GM12878 (cell line): Measurements from ENCODE around the gene AFTPH. TPM values are rescaled to one million over a fixed set of nuclear protein-coding genes. Genes with fewer than 3 reads are reported as not detected.

Experiments
- ATAC-seq: fragments of 200-7000 bp; cut with Tn5 transposase; 3 replicates; pipeline ENCODE4 v1.9.1; 2020; ENCODE audit warnings: mild to moderate bottlenecking, moderate library complexity
- BruUV-seq: library from RNA; stranded (reverse); fragments of 400-500 nt; replicated peaks from 2 replicates; lab custom pipeline; 2021; lab: Mats Ljungman, UMichigan
- CTCF ChIA-PET: fragments of 300-600 bp; sonication (Branson Sonifier 250); formaldehyde crosslinking; extraction: SDS; loops from one replicate; lab custom pipeline; 2021; ENCODE audit warnings: inconsistent platforms; lab: Yijun Ruan, JAX
- POLR2A ChIA-PET: fragments of 350-600 bp; formaldehyde crosslinking; extraction: SDS; loops from one replicate; lab custom pipeline; 2021; ENCODE audit warnings: inconsistent platforms; lab: Charles Lee
- RAD21 ChIA-PET: fragments of 300-600 bp; sonication (Branson Sonifier 250); formaldehyde crosslinking; loops from one replicate; lab custom pipeline; 2023; ENCODE audit warnings: antibody characterized with exemption; ENCODE audit not compliant: unreplicated experiment; lab: Charles Lee
- SMC1A ChIA-PET: fragments of 300-600 bp; sonication (Branson Sonifier 250); formaldehyde crosslinking; loops from one replicate; lab custom pipeline; 2023; ENCODE audit not compliant: unreplicated experiment, uncharacterized antibody; lab: Charles Lee
- DNase-seq: peaks from one replicate; pipeline ENCODE4 v3.0.0-alpha.2; 2011; ENCODE audit warnings: low read depth, low spot score
- FAIRE-seq: peaks from 3 replicates; lab custom pipeline; 2011; peaks lifted over from hg19 to GRCh38; lab: Jason Lieb, UNC
- H2AFZ ChIP-seq: 2 replicates; pipeline ENCODE4 v1.6.0; 2011; ENCODE audit warnings: low read depth, low read length, control low read depth; ENCODE audit not compliant: control insufficient read depth
- H3K27ac ChIP-seq: 2 replicates; pipeline ENCODE4 v1.5.1; 2011; ENCODE audit warnings: control low read depth; ENCODE audit not compliant: control insufficient read depth, insufficient read depth
- H3K27me3 ChIP-seq, 2 experiments: replicated peaks in 1 of 2; 2 replicates each; pipeline versions ENCODE4 v1.6.0 to v1.6.1; 2011; ENCODE audit warnings: low read length in 1 of 2; ENCODE audit not compliant: control insufficient read depth in 2 of 2, insufficient read depth in 2 of 2
- H3K36me3 ChIP-seq, 2 experiments: 2 replicates each; pipeline ENCODE4 v1.5.1; 2011; ENCODE audit warnings: low read length in 1 of 2; ENCODE audit not compliant: control insufficient read depth in 2 of 2, insufficient read depth in 2 of 2
- H3K4me1 ChIP-seq: 2 replicates; pipeline ENCODE4 v1.6.1; 2011; ENCODE audit warnings: mild to moderate bottlenecking, low read length, moderate library complexity, mixed read lengths; ENCODE audit not compliant: control insufficient read depth, insufficient read depth
- H3K4me2 ChIP-seq: 2 replicates; pipeline ENCODE4 v1.6.0; 2011; ENCODE audit warnings: control low read depth; ENCODE audit not compliant: control insufficient read depth, insufficient read depth
- H3K4me3 ChIP-seq: fragments of 200-600 bp; sonication (generic); 2 replicates; pipeline ENCODE4 v1.5.1; 2016
- H3K79me2 ChIP-seq: 2 replicates; pipeline ENCODE4 v1.6.0; 2011; ENCODE audit warnings: low read length; ENCODE audit not compliant: control insufficient read depth, insufficient read depth
- H3K9ac ChIP-seq: 2 replicates; pipeline ENCODE4 v1.8.0; 2011; ENCODE audit warnings: low read length, control low read depth, mixed read lengths; ENCODE audit not compliant: control insufficient read depth, insufficient read depth
- H3K9me3 ChIP-seq: replicated peaks from 3 replicates; pipeline ENCODE4 v1.5.1; 2011; ENCODE audit warnings: mild to moderate bottlenecking, low read length; ENCODE audit not compliant: control insufficient read depth, insufficient read depth
- H4K20me1 ChIP-seq: 2 replicates; pipeline ENCODE4 v1.6.0; 2011; ENCODE audit not compliant: control insufficient read depth, insufficient read depth
- CHD2 ChIP-seq: IDR thresholded peaks from 2 replicates; pipeline ENCODE4 v1.6.1; 2011; ENCODE audit warnings: low read depth, low read length, improper control_type of control experiment, borderline replicate concordance
- CREM ChIP-seq: IDR thresholded peaks from 2 replicates; pipeline ENCODE4 v1.6.1; 2014; ENCODE audit warnings: antibody characterized with exemption, low read depth
- CTCF ChIP-seq, 3 experiments: IDR thresholded peaks in 2 of 3; conservative IDR thresholded peaks in 1 of 3; 2 replicates each; pipeline ENCODE4 v1.5.1; 2011; ENCODE audit warnings: low read depth in 3 of 3, low read length in 3 of 3, mild to moderate bottlenecking in 3 of 3, control low read depth in 2 of 3, moderate library complexity in 2 of 3, inconsistent platforms in 1 of 3, mixed read lengths in 1 of 3; ENCODE audit not compliant: control insufficient read depth in 2 of 3, insufficient read depth in 1 of 3; ENCODE audit errors: extremely low read depth in 1 of 3
- EED ChIP-seq: sonication (generic); IDR thresholded peaks from 2 replicates; pipeline ENCODE4 v1.6.1; 2016; ENCODE audit warnings: antibody characterized with exemption, low read depth
- HDGF ChIP-seq: fragments of 450-650 bp; IDR thresholded peaks from 2 replicates; pipeline ENCODE4 v1.6.1; 2016; ENCODE audit warnings: antibody characterized with exemption
- KLF5 ChIP-seq: fragments of 450-650 bp; IDR thresholded peaks from 2 replicates; pipeline ENCODE4 v1.6.1; 2014; ENCODE audit warnings: mild to moderate bottlenecking; ENCODE audit not compliant: partially characterized antibody
- MTA2 ChIP-seq: fragments of 450-650 bp; IDR thresholded peaks from 2 replicates; pipeline ENCODE4 v1.6.1; 2016; ENCODE audit warnings: low read depth, mild to moderate bottlenecking, moderate library complexity
- PML ChIP-seq: IDR thresholded peaks from 2 replicates; pipeline ENCODE4 v1.6.1; 2012; ENCODE audit warnings: low read length, inconsistent platforms
- RAD21 ChIP-seq: IDR thresholded peaks from 2 replicates; pipeline ENCODE4 v1.6.1; 2011; ENCODE audit warnings: mild to moderate bottlenecking, low read depth, low read length, moderate library complexity; ENCODE audit not compliant: insufficient read depth
- RB1 ChIP-seq: fragments of 450-650 bp; formaldehyde crosslinking; IDR thresholded peaks from 2 replicates; pipeline ENCODE4 v1.6.1; 2017; ENCODE audit warnings: mild to moderate bottlenecking, borderline replicate concordance
- RCOR1 ChIP-seq: conservative IDR thresholded peaks from 2 replicates; pipeline ENCODE4 v1.6.1; 2012; ENCODE audit warnings: low read depth, low read length, improper control_type of control experiment
- RFX5 ChIP-seq: IDR thresholded peaks from 2 replicates; pipeline ENCODE4 v1.6.1; 2011; ENCODE audit warnings: low read depth, low read length, improper control_type of control experiment
- RUNX3 ChIP-seq: IDR thresholded peaks from 2 replicates; pipeline ENCODE4 v1.6.1; 2012; ENCODE audit warnings: low read length, inconsistent platforms
- SMARCA5 ChIP-seq: fragments of 450-650 bp; IDR thresholded peaks from 2 replicates; pipeline ENCODE4 v1.6.1; 2017; ENCODE audit warnings: mild to moderate bottlenecking
- SMC3 ChIP-seq: IDR thresholded peaks from 2 replicates; pipeline ENCODE4 v1.6.1; 2011; ENCODE audit warnings: low read length, improper control_type of control experiment, borderline replicate concordance
- STAT1 ChIP-seq: fragments of 450-650 bp; conservative IDR thresholded peaks from 2 replicates; pipeline ENCODE4 v1.6.1; 2014; ENCODE audit warnings: antibody characterized with exemption, mild to moderate bottlenecking
- TAF1 ChIP-seq: IDR thresholded peaks from 2 replicates; pipeline ENCODE4 v1.6.1; 2011; ENCODE audit warnings: mild to moderate bottlenecking, low read depth, low read length, borderline replicate concordance
- TBL1XR1 ChIP-seq: IDR thresholded peaks from 2 replicates; pipeline ENCODE4 v1.6.1; 2012; ENCODE audit warnings: low read depth, low read length, improper control_type of control experiment
- TCF3 ChIP-seq: IDR thresholded peaks from 2 replicates; pipeline ENCODE4 v1.6.1; 2012; ENCODE audit warnings: low read depth, mild to moderate bottlenecking, low read length, borderline replicate concordance; ENCODE audit not compliant: insufficient read depth
- ZBTB33 ChIP-seq: fragments of 450-650 bp; IDR thresholded peaks from 2 replicates; pipeline ENCODE4 v1.6.1; 2017; ENCODE audit warnings: mild to moderate bottlenecking
- ZZZ3 ChIP-seq: IDR thresholded peaks from 2 replicates; pipeline ENCODE4 v1.6.1; 2011; ENCODE audit warnings: low read depth; ENCODE audit not compliant: control insufficient read depth, insufficient read length
- WGBS: methylation state at CpG from one replicate; pipeline ENCODE4 v1.1.6; 2016; ENCODE audit warnings: low lambda C conversion rate; ENCODE audit not compliant: insufficient replicate concordance, insufficient coverage; ENCODE audit errors: missing lambda C conversion rate; 5-methylcytosine and 5-hydroxymethylcytosine counted together
- in situ Hi-C: fragments of 300-500 bp; cut with MboI; formaldehyde crosslinking; loops from 9 replicates; pipeline ENCODE4 v1.14.3; 2018; ENCODE audit warnings: mixed read lengths
- intact Hi-C: fragments of 100-400 bp; cut with micrococcal nuclease; formaldehyde crosslinking; loops from one replicate; pipeline ENCODE4 v1.14.2; 2022; ENCODE audit not compliant: unreplicated experiment
- polyA plus RNA-seq, 11 experiments: library from polyadenylated mRNA; depleted of rRNA in 4 of 11; unstranded in 6 of 11; stranded (reverse) in 5 of 11; fragments of >200 nt; fragmentation: Nextera tagmentation in 4 of 11; fragmentation: Illumina TruSeq in 1 of 11; extraction: Ambion mirVana in 4 of 11; extraction: Trizol in 1 of 11; gene quantifications; 1 replicate in 1 of 11; 2 replicates in 10 of 11; pipeline versions ENCODE4 v1.2.1 to v1.2.3, GENCODE V29; 2011 to 2016; ENCODE audit warnings: inconsistent platforms in 2 of 11, missing spikeins in 2 of 11, low read depth in 1 of 11
- total RNA-seq, 4 experiments: library from RNA; depleted of rRNA in 3 of 4; stranded (reverse); fragments of >200 nt in 3 of 4; fragmentation: Illumina TruSeq in 1 of 4; extraction: Trizol in 1 of 4; gene quantifications; 2 replicates each; pipeline versions ENCODE4 v1.2.1 to v1.2.3, GENCODE V29; 2013 to 2021

The AFTPH gene
- total and polyA plus RNA-seq, 10 of the 15 experiments (the other 5 are each of a cell fraction or from before 2014, with no cell fraction given), result 25.6 to 77.3 (median 39.5) TPM

- H2AFZ ChIP-seq, result peak overlapping the region; percentile 61
- ChIA-PET CTCF (interaction anchor here (0.6 to 6.8 kb wide), 62 partner anchors 9 to 519 kb away, joined by 3 to 145 read pairs (median 5); partner anchors contain the start of gene SERTAD2), POLR2A (interaction anchor here (0.6 to 3.8 kb wide), 16 partner anchors 8 to 1055 kb away, joined by 3 to 20 read pairs (median 5); no protein-coding TSS in a partner anchor), SMC1A (interaction anchor here (0.6 to 7.8 kb wide), 55 partner anchors 8 to 703 kb away, joined by 3 to 106 read pairs (median 5); partner anchors contain the start of gene RAB1A), RAD21 (interaction anchor here (0.7 to 7.6 kb wide), 48 partner anchors 8 to 533 kb away, joined by 3 to 93 read pairs (median 6); partner anchors contain the start of genes CEP68 and SERTAD2)
- WGBS, result under 1% methylated on average over 16 of the region's 16 CpGs
- intact Hi-C loops, result loop anchor here (1.0 to 5.0 kb wide), 4 partner anchors 39 to 509 kb away; no protein-coding TSS in a partner anchor
- no TSS peak for BruUV-seq
- peak; percentile 3 for ATAC-seq
- H3K4me2 ChIP-seq, result peak overlapping the region; percentile 97
- H3K4me3 ChIP-seq, result peak overlapping the region; percentile 93
- no peaks in the 10 kb centered on the region for H3K36me3 ChIP-seq
- no peaks in the 10 kb centered on the region for H3K27me3 ChIP-seq
- peak overlapping the region; percentile 77 for H3K27ac ChIP-seq
- peaks cover 7% of the 10 kb centered on the region for H3K4me1 ChIP-seq
- peak overlapping the region; percentile 77; the same call in 1 of the 2 replicates for H3K9ac ChIP-seq
- peaks cover 48% of the 10 kb centered on the region for H3K79me2 ChIP-seq
- peak; percentile 96 for FAIRE-seq
- no peaks in the 10 kb centered on the region for H3K9me3 ChIP-seq
- peak; percentile 60 for DNase-seq
- in situ Hi-C loops, result loop anchor here (5.0 kb wide), 1 partner anchor 339 kb away; no protein-coding TSS in a partner anchor
- H4K20me1 ChIP-seq, result no peaks in the 10 kb centered on the region
- TF ChIP-seq TCF3, result no peak
- TF ChIP-seq TAF1, result no peak
- no peak for TF ChIP-seq STAT1
- no peak for TF ChIP-seq HDGF
- TF ChIP-seq RB1, result peak; percentile 50; the same call in 1 of the 2 replicates
- TF ChIP-seq CREM, result 0 out of 2 replicates have a peak, but pooled peaks have one; percentile 14
- TF ChIP-seq RFX5, result no peak
- TF ChIP-seq EED, result no peak
- peak; percentile 54; the same call in 1 of the 2 replicates for TF ChIP-seq SMARCA5
- no peak for TF ChIP-seq CHD2
- TF ChIP-seq TBL1XR1, result no peak
- TF ChIP-seq MTA2, result no peak
- TF ChIP-seq KLF5, result no peak
- TF ChIP-seq PML, result 0 out of 2 replicates have a peak, but pooled peaks have one; percentile 5
- TF ChIP-seq CTCF (IDR thresholded peaks at IDR 0.05 in 2 of 3, conservative IDR thresholded peaks at IDR 0.05 in 1 of 3; ENCODE audit: control insufficient read depth in 2 of 3, extremely low read depth in 1 of 3, insufficient read depth in 1 of 3, low read depth in 3 of 3, low read length in 3 of 3), result peak; percentile 69 to 77 (median 73)
- no peak for TF ChIP-seq ZZZ3
- TF ChIP-seq ZBTB33, result no peak
- TF ChIP-seq SMC3, result peak; percentile 90; the same call in 1 of the 2 replicates
- peak; percentile 81 for TF ChIP-seq RUNX3
- no peak for TF ChIP-seq RCOR1
- TF ChIP-seq RAD21, result peak; percentile 84
Measured at GRCh38 chr2:64522843-64523428, 1.2 kb upstream of the AFTPH start.
